Inferior parietal cortex (tissue), 1 donor: ENCODE measurements around the gene DAPP1.

ENCODE experiments used
- DNase-seq: peaks from one replicate; pipeline ENCODE4 v3.0.0-alpha.2; 2016; ENCODE audit errors: extremely low spot score

The DAPP1 gene

DNA sequence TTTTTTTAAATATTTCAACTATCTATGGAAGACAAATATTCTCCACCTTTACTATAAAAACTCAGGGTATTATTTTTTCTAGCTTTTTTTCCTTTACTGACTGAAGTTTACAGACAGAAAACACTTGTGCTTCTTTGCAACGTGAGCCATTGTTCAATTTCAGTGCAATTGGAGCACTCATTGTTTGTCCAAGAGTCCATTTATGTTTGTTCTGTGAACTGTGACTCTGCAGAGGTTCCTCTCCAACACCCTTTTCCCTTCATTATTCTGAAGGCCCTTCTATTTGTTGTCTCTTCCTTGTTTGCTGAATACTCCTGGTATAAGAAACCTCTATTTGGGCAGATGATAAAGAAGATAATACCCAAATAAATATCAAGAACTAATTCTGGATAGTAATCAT lies 37.4 kb downstream of the DAPP1 start:
- DNase-seq = no peak

DNA sequence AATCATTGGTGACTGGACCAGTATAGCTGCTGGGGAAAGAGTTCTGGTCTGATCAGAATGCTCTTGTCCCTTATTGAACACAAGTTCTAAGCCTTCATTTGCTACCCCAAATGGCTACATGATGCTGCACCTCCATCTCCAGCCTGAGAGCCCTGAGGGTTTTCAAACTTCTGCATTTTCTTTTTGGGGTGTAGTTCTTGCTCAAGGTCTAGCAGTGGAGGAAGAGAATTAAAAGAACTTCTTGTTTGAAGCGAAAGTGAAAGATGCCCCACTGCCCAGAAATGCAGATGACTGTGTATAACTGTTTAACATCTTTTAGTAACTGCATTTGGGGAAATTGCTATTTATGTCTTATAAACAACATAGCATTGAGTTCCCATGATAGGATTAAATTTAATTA lies 39.1 kb downstream of the DAPP1 start:
- DNase-seq = no peak

DNA sequence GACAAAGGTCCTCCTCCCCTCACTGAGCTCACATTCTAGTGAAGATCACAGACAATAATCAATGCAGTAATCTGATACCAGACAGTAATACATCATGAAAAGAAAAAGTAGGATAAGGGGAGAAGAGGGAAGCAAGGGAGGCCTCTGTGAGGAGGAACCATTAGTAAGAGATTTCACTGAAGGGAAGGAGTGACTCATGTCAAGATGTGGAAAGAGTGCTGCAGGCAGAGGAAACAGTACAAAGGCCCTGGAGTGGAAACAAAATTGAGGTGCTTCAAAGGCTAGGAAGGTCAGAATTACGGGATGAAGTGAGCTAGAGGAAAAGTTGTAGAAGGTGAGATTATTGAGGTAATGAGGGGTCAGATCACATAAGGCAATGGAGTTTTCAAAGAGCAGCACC lies 39.5 kb downstream of the DAPP1 start:
- no peak for DNase-seq

DNA sequence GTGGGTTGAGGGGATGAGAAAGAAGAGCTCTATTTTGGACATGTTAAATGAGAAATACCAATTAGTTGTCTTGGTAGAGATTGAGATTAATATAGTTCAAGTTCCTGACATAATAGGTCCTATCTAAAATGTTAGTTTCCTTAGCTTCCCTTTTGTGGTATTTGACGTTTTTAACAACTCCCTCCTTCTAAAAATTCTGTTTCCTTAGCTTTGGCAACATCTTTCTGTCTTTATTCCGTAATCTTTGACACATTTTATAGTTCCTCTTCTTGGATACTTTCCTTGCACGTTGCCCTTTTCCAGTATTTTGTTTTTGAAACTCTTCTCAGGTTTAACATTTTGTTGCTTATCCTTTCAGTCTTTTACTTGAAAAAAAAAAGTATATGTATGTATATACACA lies 40.7 kb downstream of the DAPP1 start:
- DNase-seq = no peak

DNA sequence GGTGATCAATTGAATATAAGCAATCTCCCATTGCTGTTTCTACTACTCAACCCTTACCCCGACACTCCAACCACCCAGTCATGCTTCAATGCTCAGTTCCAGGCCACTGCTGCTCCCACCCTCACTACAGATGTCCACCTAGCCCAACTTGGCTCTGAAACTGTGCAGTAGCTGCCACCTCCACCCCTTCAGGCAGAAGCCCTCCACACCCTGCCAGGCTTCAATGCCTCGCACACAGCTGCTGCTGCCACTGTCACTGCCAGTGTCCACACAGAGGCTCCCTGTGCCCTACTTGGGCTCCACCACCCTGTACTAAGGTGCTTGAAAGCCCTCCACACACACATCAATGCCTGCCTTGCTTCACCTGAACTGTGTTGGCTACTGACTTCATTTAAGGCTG lies 43.0 kb downstream of the DAPP1 start:
- DNase-seq = no peak

DNA sequence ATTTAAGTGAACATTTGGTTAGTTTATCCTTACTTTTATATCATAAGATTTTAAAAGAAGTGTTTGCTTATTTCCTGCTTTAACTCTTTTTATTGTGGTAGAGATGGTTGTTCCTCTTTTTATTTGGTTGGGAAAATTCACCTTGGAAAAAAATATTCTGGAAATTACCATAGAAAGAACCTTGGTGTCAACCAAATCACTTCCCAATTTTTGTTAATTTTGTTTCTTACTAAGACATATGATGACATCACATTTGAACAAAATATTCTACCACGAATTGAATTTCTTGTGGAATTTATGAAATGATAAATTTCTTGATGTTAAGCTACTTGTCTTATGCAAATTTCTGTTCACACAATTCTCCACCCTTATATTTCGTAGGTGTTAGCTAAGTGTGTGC lies 43.9 kb downstream of the DAPP1 start:
- no peak for DNase-seq

DNA sequence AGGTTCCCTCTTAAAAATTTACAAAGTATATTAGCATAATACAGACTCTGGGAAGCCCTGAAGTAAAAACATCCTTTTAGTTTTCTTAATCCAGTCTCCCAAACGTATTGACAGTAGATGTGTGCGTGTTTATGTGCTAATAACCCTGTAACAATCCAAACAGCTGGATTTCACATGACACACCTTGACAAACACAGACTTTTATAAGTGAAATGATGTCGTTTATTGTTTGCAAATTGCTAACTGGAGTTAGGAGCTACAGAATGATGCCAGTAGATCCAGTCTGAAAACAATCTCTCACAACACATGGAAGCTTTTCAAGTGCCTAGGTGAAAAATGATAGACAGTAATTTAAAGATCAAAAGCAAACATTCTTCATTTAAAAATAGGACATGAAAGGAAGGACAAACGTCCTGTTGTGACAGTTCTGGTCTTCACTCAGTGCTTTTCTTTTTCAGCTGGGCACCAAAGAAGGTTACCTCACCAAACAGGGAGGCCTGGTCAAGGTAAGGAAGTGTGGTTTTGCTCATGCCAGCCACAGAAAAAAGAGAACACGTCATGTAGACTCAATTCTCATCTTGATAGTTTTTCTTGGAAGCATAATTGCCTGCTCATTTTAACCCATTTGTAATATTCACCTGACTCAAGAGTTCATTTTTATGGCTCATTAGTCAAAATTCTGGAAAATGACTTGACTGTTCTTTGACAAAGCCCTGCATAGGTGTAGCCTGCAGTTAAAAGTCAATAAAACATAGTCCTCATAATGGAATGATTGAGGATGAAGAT lies 44.7 kb downstream of the DAPP1 start:
- DNase-seq = no peak

DNA sequence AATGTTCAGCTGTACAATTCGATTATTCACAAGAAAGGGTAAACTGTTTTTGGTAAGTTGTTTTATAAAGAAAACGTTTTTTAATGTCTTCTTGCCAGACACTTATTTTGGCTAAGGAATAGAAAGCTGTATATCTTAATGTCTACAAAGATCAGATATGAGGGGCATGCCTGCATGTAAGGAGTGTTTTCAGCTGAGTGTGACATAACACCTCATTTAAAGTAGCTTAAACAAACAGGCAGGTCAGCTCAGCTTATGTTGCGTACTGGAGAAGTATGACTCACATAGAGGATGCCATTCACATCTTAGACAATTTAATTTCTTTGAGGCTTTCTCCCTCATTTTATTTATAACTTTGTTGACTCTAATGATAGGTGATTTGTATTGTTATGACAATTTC lies 47.2 kb downstream of the DAPP1 start:
- DNase-seq = no peak

DNA sequence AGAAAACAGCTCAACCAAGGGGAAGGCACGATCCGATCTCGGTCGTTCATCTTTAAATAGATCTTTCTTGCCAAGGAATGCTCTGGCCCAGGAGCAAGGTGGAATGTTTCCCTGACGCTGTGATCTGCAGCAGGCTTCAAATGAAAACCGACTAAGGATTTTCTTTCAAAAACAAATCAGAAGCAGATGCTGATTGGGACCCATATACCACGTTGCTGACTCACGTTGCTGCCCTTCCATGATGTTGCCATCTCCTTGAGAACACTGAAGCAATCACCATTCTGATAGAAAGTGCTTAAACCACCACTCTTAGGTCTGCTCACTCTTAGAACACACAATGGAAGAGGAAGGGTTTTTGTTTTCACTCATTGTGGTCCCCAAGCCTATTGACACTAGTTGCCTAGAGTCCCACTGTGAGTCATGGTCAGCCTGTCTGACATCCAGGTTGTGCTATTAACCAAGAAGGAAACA lies 51.5 kb downstream of the DAPP1 start:
- no peak for DNase-seq

DNA sequence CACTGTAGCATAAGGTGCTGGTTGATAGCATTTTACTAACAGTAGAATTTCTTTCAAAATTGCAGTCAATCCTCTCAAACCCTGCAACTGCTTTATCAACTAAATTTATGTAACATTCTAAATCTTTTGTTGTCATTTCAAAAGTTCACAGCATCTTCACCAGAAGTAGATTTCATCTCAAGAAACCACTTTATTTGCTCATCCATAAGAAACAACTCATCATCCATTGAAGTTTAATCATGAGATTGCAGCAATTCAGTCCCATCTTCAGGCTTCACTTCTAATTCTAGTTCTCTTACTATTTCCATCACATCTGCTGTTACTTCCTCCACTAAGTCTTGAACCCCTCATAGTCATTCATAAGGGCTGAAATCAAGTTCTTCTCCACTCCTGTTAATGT lies 55.9 kb downstream of the DAPP1 start:
- DNase-seq = no peak

DNA sequence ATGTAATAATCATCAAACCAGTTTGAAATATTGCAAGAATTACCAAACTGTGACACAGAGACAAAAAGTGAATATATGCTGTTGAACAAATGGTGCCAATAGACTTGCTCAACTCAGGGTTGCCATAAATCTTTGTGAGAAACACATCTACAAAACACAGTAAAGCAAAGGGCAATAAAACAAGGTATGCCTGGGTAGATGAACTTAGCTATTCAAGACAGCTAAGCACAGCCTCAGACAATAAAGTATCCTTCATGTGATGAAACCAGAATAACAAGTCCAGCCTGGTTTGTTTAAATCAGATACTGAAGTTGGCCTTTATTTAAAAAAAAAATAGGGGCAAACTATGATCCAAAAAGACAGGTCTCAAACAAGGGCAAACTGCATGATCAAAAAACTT lies 58.4 kb downstream of the DAPP1 start:
- no peak for DNase-seq

DNA sequence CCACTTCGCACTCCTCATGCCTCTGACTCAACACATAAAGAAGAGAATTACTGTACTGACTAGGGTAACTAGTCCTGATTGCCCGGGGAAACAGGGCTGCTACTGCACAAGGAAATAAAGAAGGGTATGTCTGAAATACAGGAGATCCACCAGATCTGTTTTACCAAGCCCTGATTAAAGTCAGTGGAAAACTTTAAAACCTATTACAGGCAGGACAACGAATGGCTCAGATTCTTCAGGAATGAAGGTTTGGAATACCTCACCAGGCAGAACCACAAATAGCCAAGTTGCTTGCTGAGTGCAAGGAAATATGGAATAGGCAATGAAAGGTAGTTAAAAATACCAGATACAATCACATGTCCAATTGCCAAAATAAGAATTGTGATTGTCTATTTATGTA lies 60.3 kb downstream of the DAPP1 start:
- DNase-seq = no peak

DNA sequence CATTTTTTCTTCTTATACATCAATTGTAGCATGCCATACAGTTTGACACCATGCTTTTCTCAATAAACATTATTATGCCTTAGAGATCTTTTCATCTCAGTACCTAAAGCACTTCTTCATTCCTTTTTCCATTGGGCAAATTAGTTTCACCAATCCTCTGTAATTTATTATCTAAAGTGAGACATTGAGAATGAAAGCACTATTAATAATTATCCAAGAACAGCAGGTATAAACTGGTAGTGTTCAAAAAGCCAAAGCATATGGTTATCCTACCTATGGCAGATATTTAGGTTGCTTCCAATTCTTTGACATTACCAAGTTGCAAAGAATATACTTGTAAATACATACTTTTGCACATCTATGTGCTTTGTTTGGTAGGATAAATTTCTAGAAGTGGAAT lies 62.0 kb downstream of the DAPP1 start:
- no peak for DNase-seq

DNA sequence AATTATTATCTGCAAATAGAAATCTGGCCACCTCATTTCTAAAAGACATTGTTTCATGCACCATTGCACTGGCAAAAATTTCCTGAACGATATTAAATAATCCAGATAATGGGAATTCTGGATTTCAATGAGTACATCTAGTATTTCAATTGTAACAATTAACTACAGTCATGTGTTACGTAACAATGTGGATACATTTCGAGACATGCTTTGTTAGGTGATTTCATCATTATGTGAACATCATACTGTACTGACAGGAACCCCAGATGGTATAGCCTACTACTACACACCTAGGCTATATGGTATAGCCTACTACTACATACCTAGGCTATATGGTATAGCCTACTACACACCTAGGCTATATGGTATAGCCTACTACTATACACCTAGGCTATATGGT lies 62.8 kb downstream of the DAPP1 start:
- no peak for DNase-seq

DNA sequence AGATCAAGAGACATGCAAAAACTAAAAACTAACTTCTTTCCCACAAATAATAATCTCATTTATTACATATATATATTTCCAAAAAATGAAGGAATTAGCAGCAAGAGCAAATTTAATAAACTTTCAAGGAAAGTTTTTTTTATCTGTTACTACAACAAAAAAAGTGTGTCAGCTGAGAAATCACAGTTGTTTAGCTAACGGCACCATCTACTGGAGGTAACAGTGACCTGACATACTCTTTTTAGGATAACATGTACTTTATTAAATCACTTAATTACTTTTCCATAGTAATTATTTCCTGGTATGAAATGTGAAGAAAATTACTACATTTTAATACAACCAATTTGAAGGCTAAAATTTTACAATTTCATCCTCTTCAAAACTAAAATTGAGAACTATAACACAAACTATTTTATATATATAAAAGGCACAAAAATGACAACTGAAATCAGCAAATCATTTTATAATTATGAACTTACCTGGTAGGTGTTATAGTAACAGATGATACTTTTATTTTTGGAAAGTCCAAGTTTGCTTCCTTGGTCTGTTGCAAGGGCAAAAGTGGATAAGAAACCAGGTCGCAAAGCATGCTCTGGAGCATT lies 68.5 kb downstream of the DAPP1 start:
- peak; percentile 38 for DNase-seq

DNA sequence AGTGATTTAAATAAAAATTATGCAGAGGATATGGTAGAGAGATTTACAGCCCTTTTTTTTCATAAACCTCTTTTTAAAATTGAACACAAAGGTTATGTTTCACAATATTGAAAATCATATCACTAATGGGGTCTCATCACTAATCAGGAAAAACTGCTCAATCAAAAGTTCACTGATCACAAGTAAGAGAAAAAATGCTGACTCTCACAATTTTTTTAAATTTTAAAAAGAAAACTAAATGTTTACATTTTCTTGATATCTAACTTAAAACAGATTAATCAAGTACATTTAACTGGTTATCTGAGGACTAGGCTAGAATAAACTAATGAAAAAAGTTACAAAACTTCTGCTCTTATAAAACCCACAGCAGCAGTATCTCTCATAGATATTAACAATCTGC lies 69.1 kb downstream of the DAPP1 start:
- DNase-seq = no peak

DNA sequence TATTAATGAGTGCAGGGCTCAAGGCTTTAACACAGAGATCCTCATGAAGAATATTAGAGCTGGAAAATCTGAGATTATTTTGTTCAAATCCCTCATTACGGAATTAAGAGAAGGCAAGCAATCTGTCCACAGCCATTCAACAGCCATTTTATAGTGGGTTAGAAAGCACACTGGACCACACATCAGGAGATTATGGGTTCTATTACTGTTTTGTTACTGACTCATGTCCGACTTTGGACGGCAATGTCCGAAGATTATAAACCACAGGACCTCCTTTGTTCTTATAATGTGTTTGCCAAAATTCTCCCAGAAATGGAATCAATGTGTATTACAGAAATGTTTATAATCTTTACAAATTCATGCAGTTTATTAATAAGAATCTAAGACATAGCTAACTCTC lies 69.5 kb downstream of the DAPP1 start:
- no peak for DNase-seq

DNA sequence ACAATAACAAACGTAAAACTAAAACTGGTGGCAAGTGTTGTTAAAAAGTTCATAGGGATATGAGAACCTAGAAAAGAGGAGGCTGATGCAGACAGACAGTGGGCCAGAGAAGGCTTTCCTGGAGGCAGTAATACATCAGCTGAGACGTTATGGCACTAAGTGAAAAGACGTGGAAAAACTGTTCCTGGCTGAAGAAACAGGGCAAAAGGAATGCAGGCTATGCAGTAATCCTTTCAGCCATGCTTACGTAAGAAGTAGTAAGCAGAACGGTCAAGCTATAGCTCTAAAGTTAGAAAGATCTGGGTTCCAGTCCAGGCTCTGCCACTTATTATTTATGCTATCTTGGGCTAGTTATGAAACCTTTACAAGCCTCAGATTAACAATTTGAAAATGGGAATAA lies 71.2 kb downstream of the DAPP1 start:
- no peak for DNase-seq

DNA sequence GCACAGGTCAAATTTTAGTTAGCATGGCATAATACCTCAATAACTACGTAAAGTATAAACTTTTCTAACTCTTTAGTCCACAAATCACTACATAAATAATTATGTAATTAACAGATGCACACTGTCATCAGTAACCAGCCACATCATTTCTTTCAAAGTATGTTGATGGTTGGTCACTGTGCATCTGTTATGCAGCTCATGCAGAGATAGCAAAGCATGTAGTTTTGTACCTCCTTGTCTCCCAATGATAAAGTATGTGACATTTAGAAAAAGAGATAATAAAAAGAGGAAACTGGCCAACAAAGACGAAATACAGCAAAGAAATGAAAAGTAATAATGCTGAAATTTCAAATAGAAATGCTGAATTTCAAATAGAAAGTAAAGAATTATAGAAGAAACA lies 74.7 kb downstream of the DAPP1 start:
- DNase-seq = no peak

DNA sequence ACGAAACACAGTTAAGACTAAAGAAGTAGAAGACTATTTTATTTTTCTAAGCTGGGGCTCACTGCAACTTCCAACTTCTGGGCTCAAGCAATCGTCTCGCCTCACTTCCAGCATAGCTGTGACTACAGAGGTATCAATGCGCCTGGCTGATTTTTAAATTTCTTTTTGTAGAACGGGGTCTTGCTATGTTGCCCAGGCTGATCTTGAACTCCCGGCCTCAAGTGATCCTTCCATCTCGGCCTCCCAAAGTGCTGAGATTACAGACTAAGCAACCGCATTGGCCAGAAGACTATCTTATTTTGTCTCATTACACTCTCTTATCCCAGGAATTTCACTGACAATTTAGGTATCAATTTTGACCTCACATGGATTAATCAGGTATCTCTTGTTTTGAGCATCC lies 76.4 kb downstream of the DAPP1 start:
- no peak for DNase-seq

DNA sequence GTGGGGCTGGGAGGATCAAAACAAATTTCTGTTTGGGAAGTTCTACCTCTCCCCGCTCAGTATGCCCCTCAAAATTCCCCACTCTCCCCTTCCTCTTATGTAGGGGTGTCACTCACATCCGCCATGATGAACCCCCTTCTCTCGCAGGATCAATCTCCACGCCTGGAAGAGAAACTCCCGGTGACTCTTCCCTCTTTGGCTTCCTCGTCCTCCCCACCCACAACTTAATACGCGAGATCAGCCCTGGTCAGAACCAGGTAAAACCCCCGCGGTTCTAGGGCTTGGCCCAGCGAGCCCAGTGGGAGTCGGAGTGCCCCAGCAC lies 77.2 kb downstream of the DAPP1 start:
- no peak for DNase-seq

DNA sequence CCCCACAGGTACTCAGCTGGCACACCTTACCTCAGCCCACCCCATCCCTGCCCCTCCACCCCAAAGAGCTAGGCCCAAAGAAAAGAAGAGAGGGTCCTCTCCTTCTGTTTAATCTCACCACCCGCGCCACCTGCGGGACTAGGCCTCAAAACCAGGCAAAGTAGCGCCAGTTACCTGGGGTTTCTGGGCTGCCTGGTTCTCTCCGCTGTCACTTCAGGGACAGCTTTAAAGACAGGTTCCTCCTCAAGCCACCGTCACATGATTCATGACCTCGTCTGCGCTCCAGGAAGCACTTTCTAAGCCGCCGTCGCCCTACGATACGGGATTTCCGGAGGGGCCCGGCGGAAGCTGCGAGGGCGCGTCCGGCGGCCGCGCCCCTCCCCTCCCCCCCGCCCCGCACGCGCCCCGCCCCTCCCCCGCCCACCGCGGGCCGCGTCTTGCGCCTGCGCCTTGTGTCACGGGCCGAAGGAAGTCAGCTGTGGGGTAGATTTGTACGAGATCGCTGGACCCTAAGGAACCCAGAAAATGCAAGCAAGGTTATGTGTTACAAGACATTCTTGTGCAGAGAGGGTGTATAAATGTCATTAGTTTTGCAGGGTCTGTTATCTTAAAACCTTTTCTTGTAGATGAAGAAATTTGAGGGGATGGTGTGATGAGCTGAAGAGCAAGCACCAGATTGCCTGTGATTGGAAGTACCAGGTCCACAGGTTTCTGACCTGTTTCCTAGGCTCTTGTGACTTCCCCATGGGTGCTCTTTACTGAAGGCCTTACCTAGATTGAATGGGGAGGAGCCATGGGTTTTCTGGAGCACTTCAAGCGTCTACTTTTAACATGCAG lies 77.8 kb downstream of the DAPP1 start, which contains the start of gene LAMTOR3:
LAMTOR3 (minus strand) TSS at position 267 of the 837 bp plus-strand sequence. CDS start 464 bp downstream, outside the sequence.
- DNase-seq = peak; percentile 93

DNA sequence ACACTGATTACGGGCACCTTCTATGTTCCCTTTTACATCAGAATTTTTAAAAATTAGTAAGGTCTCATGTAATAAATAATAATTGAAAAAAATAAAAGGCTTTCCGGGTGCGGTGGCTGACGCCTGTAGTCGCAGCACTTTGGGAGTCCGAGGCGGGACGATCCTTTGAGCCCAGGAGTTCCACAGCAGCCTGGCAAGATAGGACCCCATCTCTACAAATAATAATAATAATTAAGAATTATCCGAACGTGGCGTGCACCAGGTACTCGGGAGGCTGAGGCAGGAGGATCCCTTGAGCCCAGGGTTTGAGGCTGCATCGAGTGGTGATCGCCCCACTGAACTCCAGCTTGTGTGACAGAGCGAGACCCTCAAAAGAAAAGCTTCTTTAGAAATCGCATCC lies 78.4 kb downstream of the DAPP1 start:
- no peak for DNase-seq
